ENCODE measurements around the gene DMRTC2.

Gene DMRTC2

DNA sequence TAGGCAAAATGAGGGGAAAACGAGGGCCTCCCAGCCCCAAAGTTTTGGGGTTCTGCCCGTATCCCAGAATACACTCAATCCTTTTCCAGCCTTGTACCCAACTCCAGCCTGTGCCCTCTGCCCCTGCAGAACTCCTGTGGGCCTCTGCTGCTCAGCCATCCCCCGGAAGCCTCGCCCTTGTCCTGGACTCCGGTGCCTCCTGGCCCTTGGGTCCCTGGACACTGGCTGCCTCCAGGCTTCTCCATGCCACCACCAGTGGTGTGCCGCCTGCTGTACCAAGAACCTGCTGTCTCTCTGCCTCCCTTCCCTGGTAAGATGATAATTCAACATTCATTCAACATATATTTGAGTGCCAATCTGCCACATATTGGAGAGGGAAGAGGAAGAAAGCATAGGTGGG is 3.8 kb downstream of the DMRTC2 start:
- no peak for DNase-seq

GRCh38 chr19:41849067-41849466 is 4.2 kb downstream of the DMRTC2 start:
- DNase-seq: no peak

- no peak for DNase-seq
Observed at GRCh38 chr19:41850381-41850780, 5.5 kb downstream of the DMRTC2 start.

GRCh38 chr19:41851456-41851855 is 6.6 kb downstream of the DMRTC2 start:
- no peak for DNase-seq

DNA sequence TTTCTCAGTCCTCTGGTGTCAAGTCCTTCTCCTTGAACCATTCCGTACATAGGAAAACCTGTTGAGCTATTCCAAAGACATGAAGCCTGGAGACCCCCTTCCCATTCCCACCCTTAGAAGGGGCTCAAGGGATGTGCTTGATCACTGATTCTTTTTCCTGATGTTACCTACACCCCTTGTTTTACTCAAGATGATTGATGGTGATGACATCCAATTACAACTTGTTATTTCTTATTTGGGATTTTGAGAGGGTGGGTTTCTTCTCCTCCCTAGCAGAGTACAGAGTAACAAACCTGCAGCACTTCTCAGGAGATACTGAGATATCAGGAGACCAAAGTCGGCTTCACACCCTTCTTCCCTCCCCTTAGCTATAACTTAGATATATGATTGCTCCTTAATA is 8.5 kb downstream of the DMRTC2 start:
- no peak for DNase-seq

DNA sequence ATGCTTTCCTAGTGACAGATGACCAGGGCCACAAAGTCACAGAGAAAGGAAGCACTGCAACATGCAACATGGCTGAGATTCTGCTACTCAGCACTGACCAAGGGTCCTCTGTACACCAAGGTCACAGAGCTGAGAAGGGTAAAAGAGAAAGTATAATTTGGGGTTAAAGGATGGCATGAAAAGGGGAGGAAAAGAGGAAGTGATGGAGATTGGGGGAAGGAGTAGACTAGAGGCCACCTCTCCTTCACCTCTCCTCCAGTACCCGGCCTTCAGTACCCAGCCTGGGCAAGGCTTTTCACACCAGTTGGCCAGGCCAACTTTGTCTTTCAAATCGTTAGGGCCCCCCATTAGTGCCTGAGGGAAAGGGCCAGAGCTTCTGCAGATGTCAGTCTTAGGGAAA is 8.9 kb downstream of the DMRTC2 start:
- no peak for DNase-seq

DNA sequence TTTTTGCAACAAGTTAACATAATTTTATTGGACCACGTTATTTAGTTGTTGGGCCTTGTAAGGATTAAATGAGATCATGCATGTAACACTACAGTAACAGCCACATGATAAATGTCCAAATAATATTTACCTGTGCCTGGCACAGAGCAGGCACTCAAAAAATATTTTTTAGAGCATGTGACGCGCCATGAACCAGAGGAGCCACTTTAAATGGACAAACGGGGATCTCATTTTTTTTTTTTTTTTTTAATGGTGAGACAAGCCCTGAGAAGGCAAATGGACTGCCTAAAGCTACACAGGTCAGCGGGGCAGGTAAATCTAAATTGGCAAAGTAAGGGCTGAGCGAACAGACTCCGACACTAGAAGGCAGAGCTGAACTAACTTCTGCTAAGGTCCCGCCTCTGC is 14.4 kb downstream of the DMRTC2 start:
- DNase-seq: no peak

DNA sequence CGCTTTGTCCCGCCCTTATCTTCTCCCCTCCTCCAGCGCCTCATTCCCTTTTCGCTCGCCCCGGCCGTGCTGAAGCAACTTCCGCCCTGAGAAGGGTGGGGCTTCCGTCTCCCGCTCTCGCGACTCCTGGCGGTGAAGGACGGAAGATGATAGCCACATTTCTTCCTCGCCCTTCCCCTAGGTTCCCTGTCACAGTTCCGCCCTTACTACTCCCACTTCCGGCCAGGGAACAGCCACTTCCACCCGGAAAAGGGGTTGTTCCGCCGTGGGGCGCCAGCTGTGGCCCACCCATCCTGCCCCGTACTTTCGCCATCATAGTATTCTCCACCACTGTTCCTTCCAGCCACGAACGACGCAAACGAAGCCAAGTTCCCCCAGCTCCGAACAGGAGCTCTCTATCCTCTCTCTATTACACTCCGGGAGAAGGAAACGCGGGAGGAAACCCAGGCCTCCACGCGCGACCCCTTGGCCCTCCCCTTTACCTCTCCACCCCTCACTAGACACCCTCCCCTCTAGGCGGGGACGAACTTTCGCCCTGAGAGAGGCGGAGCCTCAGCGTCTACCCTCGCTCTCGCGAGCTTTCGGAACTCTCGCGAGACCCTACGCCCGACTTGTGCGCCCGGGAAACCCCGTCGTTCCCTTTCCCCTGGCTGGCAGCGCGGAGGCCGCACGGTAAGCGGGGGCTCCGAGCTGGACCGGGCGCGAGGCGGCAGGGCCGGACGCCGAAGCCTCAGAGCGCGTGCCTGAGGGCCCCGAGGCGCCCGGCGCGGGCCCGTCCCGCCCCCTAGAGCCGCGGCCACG is 15.0 kb downstream of the DMRTC2 start, which contains the start of gene RPS19:
Gene RPS19 (plus strand): TSS at position 638 of the 801 bp plus-strand sequence. CDS start 520 bp downstream, outside the sequence.
- peak; percentile 95 for DNase-seq

- DNase-seq: no peak
Observed at GRCh38 chr19:41860419-41861115, 15.7 kb downstream of the DMRTC2 start.

- no peak for DNase-seq
Observed at GRCh38 chr19:41861116-41861768, 16.4 kb downstream of the DMRTC2 start.

DNA sequence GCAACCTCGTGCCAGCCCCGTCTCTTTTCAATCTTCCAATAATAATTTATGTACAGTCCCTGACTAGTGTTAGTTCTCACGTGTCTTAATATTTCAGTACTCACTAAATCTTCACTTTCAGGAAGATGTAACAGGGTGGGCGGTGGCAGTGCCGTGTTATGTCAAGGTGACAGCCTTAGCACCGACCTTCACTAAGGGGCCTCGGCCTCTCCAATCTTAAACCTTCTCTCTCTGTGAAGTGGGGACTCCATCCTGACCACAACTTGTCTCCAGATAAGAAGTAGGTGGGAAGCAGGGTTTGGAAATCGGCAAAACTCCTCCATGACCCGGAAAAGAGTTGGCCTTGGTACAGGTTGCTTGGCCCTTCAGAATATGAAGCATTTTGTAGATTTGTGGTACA is 17.0 kb downstream of the DMRTC2 start:
- no peak for DNase-seq

DNA sequence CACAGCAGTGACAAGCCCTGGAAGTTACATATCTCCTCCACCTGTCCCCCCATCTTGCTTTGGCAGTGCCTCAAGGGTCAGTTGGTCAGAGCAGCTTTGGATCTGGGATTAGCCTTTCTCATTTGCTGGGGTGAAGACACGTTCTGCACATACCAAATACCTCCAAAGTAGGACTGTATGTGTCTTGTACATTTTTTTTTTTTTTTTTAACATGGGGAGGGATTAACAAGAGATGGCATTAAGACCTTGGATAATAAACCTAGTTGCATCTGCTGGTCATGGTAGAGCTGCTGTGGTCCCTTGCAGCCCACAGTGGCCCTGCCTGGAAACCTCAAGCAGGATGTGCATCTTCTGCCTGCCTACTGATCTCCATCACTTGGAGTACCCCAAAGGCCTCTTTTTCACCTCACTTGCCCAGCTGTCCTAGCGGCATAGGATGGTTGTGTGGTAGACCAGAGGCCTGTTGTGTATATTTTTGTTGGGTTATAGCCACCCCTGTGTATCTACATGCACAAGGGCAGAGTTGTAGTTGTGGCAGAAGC is 17.7 kb downstream of the DMRTC2 start:
- DNase-seq: no peak

- no peak for DNase-seq
Observed at GRCh38 chr19:41863209-41863931, 18.5 kb downstream of the DMRTC2 start.

GRCh38 chr19:41864374-41864773 is 19.5 kb downstream of the DMRTC2 start:
- DNase-seq: no peak

DNA sequence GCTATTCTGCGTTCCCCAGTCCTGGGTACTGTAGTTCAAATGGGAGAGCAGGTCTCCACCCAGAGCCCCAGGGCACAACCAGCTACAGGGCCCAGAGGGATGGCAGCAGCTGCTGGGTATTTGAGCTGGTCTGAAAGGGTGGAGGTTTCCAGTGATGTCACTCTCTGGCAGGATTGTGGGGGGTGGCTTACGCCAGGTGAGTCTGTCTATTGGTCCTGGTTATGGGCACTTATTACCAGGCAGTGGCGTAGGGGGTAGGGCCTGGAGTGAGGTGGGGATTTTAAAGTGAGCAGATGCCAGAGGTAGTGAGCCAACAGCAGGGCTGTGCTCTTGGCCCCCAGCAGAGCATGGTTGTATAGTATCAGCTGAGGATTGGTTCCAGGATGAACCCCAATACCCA is 21.4 kb downstream of the DMRTC2 start:
- no peak for DNase-seq

- no peak for DNase-seq
Observed at GRCh38 chr19:41868120-41868988, 23.5 kb downstream of the DMRTC2 start.

DNA sequence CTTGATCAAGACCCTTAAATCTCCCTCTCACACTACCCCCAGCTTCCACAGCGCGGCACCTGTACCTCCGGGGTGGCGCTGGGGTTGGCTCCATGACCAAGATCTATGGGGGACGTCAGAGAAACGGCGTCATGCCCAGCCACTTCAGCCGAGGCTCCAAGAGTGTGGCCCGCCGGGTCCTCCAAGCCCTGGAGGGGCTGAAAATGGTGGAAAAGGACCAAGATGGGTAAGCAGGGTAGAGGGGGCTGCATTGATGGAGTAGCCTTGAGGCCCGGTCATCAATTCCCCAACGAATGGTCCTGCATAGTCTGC is 24.1 kb downstream of the DMRTC2 start:
- no peak for DNase-seq

GRCh38 chr19:41869374-41869955 is 24.6 kb downstream of the DMRTC2 start:
- no peak for DNase-seq

DNA sequence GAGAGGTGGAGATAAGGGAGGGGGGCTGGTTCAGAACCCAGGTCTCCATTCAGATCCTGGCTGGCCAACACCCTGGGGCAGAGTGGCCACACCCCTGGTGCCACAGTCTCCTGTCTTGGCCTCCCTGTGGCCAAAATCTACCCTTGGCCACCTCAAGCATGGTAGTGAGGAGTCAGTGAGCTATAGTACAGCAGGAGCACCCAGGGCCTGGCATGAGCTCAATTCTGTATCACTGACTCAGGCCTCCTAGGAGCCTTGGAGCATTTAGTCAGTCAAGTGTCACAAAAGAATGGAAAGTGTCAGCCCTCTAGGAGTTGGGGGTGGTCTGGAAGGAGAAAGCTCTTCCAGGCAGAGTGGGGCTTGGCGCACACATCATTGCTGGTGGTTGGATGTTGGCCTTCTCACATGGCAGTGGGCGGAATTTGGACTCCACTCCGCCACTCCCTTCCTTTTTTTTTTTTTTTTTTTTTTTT is 25.6 kb downstream of the DMRTC2 start:
- DNase-seq: no peak

- DNase-seq: peak; percentile 57
Observed at GRCh38 chr19:41871573-41872383, 26.9 kb downstream of the DMRTC2 start.

- DNase-seq: no peak
Observed at GRCh38 chr19:41872384-41872774, 27.5 kb downstream of the DMRTC2 start.

All from NK-92 treated with Interleukin-12 subunit alpha and Interleukin-12 subunit beta, amount 100 ng/mL, for 24 hours (cell line).